Fibroblast of lung (primary cell): ENCODE measurements around the gene CFAP73.

ENCODE experiments used
- CTCF ChIP-seq, 2 donors: IDR thresholded peaks in 1 of 2; conservative IDR thresholded peaks in 1 of 2; 1 replicate in 1 of 2; 2 replicates in 1 of 2; pipeline ENCODE4 v1.5.1; 2011 to 2012; ENCODE audit warnings: low read length in 2 of 2, control low read depth in 1 of 2, inconsistent platforms in 1 of 2, low read depth in 1 of 2, mild to moderate bottlenecking in 1 of 2
- EZH2 ChIP-seq: IDR thresholded peaks from 2 replicates; pipeline ENCODE4 v1.5.1; 2012; ENCODE audit warnings: low read length, control low read depth, mild to moderate bottlenecking; ENCODE audit errors: missing control alignments

- TF ChIP-seq CTCF (conservative IDR thresholded peaks at IDR 0.05 in 1 of 2, IDR thresholded peaks at IDR 0.05 in 1 of 2; ENCODE audit: low read depth in 1 of 2, low read length in 2 of 2) (no peak), EZH2 (no peak)
Measured at GRCh38 chr12:113142886-113143332, 6.6 kb upstream of the CFAP73 start.
